KOPT-K1 (cell line): ENCODE data around the gene CNEP1R1.
"Not testable (repeated sequence)": the region's sequence is repeated elsewhere in the genome, so short reads cannot be mapped to it uniquely, and the experiment has no call there.

ENCODE experiments used
- H3K27ac ChIP-seq: fragments of 200-600 bp; sonication (generic); 2 replicates; pipeline ENCODE4 v1.5.1; 2016; ENCODE audit warnings: antibody characterized with exemption, mild to moderate bottlenecking, low read depth, low read length; ENCODE audit not compliant: poor library complexity, severe bottlenecking
- H3K36me3 ChIP-seq: fragments of 200-600 bp; sonication (generic); 2 replicates; pipeline ENCODE4 v1.5.1; 2017; ENCODE audit warnings: antibody characterized with exemption, mild to moderate bottlenecking, low read length, moderate library complexity; ENCODE audit not compliant: insufficient read depth
- H3K9me3 ChIP-seq: fragments of 200-600 bp; sonication (generic); 2 replicates; pipeline ENCODE4 v1.5.1; 2017; ENCODE audit warnings: antibody characterized with exemption, low read length, mild to moderate bottlenecking; ENCODE audit not compliant: insufficient read depth, poor library complexity, severe bottlenecking

CNEP1R1 gene

DNA sequence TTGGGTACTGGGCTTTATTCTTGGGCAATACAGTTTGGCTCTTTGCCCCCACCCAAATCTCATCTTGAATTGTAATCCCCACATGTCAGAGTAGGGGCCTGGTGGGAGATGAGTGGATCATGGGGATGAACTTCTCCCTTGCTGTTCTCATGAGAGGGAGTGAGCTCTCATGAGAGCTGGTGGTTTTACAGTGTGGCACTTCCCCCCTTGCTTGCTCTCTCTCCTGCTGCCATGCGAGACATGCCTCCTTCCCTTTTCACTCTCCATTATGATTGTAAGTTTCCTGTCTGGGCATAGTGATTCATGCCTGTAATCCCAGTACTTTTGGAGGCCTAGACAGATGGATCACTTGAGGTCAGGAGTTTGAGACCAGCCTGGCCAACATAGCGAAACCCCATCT, 18.1 kb upstream of the CNEP1R1 start:
- Histone ChIP-seq H3K27ac (no peak overlapping the region), H3K36me3 (no peaks in the 10 kb centered on the region), H3K9me3 (peaks cover 6% of the 10 kb centered on the region)

DNA sequence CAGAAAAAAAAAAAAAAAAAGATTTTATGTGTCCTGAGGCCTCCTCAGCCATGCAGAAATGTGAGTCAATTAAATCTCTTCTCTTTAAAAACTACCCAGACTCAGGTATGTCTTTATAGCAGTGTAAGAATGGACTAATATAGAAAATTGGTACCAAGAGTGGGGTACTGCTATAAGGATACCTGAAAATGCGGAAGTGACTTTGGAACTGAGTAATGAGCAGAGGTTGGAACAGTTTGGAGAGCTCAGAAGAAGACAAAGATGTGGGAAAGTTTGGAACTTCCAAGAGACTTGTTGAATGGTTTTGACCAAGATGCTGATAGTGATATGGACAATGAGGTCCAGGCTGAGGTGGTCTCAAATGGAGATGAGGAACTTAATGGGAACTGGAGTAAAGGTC, 17.3 kb upstream of the CNEP1R1 start:
- no peaks in the 10 kb centered on the region for H3K36me3 ChIP-seq
- peaks cover 6% of the 10 kb centered on the region for H3K9me3 ChIP-seq
- no peak overlapping the region for H3K27ac ChIP-seq

DNA sequence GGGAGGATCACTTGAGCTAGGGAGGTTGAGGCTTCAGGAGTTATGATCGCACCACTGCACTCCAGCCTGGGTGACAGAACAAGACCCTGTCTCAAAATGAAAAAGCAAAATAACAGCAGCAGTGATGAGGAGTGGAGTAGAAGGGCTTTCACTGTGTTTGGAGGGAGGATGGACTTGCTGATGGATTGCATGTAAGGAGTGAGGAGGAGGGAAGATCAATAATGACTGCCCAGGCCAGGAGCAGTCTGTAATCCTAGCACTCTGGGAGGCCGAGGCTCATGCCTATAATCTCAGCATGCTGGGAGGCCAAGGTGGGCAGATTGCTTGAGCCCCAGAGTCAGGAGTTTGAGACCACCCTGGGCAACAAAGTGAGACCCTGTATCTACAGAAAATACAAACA, 14.8 kb upstream of the CNEP1R1 start:
- Histone ChIP-seq H3K27ac (no peak overlapping the region), H3K9me3 (peaks cover 6% of the 10 kb centered on the region), H3K36me3 (no peaks in the 10 kb centered on the region)

DNA sequence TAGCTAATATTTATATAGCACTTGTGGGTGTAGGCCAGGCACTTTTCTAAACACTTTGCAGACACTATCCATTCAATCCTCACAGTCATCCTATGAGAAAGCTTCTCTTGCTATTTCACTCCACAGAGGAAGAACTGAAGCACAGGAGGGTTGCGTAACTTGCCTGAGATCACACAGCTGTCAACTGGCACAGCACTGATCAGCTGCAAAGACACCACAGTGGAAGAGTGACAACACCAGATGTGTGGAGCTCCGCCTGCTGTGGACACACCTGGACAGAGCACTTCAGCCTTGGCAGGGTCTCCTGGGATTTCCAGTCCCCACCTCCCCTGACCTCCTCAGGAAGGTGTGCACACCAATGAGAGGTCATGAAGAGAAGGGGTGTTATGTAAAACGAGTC, 13.3 kb upstream of the CNEP1R1 start:
- Histone ChIP-seq H3K36me3 (no peaks in the 10 kb centered on the region), H3K9me3 (peaks cover 6% of the 10 kb centered on the region), H3K27ac (no peak overlapping the region)

DNA sequence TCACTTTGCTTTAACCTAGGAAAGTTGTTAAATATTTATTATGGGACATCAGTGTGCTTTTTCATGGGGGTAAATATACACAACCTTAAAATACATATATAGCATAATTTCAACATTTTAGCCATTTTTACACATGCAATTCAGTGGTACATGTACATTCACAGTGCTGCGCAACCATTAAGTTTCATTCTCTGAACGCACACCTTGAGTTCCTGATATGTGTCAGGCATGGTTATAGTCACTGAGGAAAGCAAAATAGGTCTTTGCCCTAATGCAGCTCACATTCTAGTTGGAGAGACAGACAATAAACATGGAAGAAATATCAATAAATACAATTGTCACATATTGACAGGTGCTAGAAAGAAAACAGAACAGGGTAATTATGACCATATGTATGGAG, 12.8 kb upstream of the CNEP1R1 start:
- Histone ChIP-seq H3K27ac (no peak overlapping the region), H3K9me3 (peaks cover 6% of the 10 kb centered on the region), H3K36me3 (no peaks in the 10 kb centered on the region)

DNA sequence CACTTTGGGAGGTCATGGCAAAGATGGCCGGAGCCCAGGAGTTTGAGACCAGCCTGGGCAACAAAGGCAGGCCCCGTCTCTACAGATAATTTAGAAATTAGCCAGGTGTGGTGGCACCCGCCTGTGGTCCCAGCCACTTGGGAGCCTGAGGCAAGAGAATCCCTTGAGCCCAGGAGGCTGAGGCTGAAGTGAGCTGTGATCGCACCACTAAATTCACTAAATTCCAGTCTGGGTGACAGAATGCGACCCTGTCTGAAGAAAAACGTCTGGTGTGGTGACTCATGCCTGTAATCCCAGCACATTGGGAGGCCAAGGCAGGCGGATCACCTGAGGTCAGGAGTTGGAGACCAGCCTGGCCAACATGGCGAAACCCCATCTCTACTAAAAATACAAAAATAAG, 10.8 kb upstream of the CNEP1R1 start:
- H3K9me3 ChIP-seq, H3K36me3 ChIP-seq, H3K27ac ChIP-seq: not testable (repeated sequence)

DNA sequence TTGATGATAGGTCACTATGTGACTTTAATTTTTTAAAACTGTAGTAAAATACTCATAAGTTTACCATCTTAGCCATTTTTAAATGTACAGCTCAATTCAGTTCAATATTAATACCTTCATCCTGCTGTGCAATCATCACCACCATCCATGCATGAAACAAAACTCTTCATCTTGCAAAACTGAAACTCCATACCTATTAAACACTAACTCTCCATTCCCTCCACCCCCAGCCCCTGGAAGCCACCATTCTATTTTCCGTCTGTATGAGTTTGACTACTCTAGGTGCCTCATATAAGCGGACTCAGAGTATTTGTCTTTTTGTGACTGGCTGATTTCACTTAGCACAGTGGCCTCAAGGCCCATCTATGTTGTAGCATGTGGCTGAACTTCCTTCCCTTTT, 9.4 kb upstream of the CNEP1R1 start:
- H3K9me3 ChIP-seq, result no peaks in the 10 kb centered on the region
- H3K36me3 ChIP-seq, result no peaks in the 10 kb centered on the region
- H3K27ac ChIP-seq, result no peak overlapping the region

DNA sequence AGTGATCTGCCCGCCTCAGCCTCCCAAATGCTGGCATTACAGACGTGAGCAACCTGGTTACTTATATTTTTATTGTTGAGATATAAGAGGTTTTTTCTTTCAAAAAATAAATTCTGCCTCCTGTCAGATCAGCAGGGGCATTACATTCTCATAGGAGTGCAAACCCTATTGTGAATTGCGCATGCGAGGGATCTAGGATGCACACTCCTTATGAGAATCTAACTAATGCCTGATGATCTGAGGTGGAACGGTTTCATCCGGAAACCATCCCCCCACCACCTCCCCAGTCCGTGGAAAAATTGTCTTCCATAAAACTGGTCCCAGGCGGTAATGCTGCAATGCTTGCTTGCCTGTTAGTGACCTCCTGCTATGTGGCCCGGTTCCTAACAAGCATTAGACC, 7.5 kb upstream of the CNEP1R1 start:
- Histone ChIP-seq H3K36me3 (no peaks in the 10 kb centered on the region), H3K9me3 (no peaks in the 10 kb centered on the region), H3K27ac (no peak overlapping the region)

DNA sequence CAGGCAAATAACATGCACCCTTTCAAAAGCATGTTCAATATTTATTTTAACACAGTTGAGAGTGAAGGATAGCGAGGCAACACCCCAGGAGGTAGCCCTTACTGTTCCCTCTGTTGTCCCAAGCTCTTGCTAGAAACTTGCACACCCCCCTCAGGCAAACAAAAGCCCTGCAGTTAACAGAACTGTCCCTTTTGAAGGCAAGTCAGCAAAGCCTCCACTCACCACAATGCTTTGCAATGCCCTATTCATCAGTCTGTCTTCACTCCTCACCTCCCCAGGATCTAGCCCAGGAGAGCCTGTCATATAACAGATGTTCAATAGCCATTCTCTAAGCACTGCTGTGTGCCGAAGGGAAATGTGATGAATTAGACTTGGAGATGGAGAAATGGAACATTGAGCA, 3.5 kb upstream of the CNEP1R1 start:
- Histone ChIP-seq H3K27ac (no peak overlapping the region), H3K36me3 (no peaks in the 10 kb centered on the region), H3K9me3 (no peaks in the 10 kb centered on the region)

DNA sequence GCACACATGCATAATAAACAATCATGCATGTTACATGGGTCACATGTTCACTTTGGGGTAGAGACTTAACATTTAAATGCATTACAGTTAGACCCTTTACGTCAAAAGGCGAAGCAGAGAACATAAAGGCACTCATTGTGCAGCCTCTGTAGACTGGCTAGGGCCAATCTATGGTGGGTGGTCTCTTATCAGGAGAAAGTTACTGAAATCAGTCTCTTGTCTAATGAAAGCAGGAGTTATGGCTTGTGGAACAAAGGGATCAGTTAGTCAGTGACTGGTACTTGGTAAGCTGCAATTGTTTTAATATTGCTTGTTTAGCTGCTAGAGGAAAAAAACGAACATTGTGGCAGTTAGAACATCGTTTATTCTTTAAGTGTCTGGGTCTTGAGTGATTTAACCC, 1.4 kb upstream of the CNEP1R1 start:
- peaks cover 6% of the 10 kb centered on the region for H3K36me3 ChIP-seq
- no peaks in the 10 kb centered on the region for H3K9me3 ChIP-seq
- no peak overlapping the region for H3K27ac ChIP-seq

DNA sequence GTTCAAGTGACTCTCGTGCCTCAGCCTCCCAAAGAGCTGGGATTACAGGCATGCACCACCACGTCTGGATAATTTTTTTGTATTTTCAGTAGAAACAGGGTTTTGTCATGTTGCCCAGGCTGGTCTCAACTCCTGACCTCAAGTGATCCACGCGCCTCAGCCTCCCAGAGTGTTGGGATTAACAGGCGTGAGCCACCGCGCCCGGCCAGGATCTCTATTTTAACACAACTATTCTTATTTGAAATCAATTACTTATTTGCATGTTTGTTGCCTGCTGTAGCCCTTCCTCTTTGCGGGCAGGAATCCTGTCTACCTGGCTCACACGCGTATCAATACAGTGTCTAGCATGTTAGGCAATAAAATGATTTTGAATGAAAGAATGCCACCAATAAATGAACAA, 818 bp upstream of the CNEP1R1 start:
- H3K27ac ChIP-seq, result no peak overlapping the region
- peaks cover 11% of the 10 kb centered on the region for H3K36me3 ChIP-seq
- no peaks in the 10 kb centered on the region for H3K9me3 ChIP-seq

DNA sequence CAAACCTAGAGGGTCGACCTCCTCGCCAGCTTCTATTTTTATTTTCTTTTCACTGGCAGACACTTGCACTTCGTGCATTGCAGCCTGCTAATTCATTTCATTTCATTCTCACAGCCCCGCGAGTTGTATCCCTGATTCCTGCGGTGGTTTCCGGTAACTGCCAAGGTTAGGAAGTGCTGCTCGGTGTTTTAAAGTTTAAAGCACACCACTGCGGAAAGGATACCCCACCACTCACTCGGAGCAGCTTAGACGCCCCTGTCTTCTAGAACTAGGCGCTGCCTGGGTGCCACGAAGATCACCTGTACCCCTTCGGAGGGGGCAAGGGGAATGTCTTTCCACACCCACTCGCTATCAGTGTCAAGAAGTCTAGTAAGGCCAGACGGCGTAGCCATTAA, 509 bp downstream of the CNEP1R1 start:
- H3K9me3 ChIP-seq, result no peaks in the 10 kb centered on the region
- H3K27ac ChIP-seq, result peak overlapping the region; percentile 67
- H3K36me3 ChIP-seq, result peaks cover 24% of the 10 kb centered on the region

DNA sequence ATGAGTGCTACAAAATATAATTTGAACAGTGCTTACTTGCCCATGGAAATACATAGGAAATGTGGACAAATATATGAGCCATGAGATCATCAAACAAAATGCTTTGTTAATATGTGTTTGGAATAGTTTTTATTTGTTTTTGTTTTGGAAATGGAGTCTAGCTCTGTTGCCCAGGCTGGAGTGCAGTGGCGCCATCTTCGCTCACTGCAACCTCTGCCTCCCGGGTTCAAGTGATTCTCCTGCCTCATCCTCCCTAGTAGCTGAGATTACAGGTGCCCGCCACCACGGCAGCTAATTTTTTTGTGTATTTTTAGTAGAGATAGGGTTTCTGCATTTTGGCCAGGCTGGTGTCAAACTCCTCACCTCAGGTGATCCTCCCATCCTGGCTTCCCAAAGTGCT, 2.8 kb downstream of the CNEP1R1 start:
- Histone ChIP-seq H3K9me3 (no peaks in the 10 kb centered on the region), H3K27ac (no peak overlapping the region), H3K36me3 (peaks cover 47% of the 10 kb centered on the region)

DNA sequence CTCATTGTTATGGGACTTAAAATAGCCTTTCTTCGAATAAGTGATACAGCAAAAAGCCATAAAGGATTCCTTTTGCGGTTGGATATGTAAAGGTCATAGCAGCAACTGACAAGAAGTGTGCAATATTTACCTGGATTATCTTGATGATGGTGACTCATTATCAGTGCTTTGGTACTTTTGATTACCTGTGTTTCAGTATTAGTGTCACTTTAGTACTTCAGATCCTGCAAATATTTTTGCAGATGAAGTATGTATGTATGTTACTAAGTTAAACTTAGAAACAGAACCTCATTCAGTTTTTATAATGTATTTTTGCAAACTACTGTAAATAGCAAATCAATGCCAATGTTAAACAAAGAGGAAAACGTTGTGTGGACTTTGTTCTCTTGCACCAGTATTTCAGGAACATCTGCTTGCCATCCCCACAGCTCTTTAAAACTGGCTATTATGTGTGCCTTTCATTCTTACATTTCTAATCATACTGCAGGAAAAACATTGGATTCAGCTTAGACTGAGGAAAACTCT, 10.5 kb downstream of the CNEP1R1 start:
- Histone ChIP-seq H3K36me3 (peaks cover 70% of the 10 kb centered on the region), H3K9me3 (no peaks in the 10 kb centered on the region), H3K27ac (no peak overlapping the region)

DNA sequence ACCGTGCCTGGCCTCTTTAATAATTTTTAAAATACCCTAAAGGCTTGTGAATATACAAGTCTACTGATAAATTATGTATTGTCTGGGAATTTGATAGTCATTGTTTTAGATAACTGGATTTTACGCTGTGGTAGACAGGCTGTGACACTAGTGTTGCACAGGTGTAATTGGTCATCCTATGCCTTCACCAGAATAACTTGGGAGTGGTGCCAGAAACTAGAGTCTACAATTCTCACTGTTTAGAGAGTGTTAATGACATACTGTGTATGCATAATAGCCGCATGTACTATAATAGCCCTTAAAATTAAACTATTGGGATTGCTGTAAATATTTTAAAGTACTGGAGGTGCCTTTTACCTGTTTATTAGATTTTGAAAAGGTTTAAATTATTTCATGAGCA, 11.4 kb downstream of the CNEP1R1 start:
- Histone ChIP-seq H3K27ac (no peak overlapping the region), H3K36me3 (peaks cover 61% of the 10 kb centered on the region), H3K9me3 (no peaks in the 10 kb centered on the region)

DNA sequence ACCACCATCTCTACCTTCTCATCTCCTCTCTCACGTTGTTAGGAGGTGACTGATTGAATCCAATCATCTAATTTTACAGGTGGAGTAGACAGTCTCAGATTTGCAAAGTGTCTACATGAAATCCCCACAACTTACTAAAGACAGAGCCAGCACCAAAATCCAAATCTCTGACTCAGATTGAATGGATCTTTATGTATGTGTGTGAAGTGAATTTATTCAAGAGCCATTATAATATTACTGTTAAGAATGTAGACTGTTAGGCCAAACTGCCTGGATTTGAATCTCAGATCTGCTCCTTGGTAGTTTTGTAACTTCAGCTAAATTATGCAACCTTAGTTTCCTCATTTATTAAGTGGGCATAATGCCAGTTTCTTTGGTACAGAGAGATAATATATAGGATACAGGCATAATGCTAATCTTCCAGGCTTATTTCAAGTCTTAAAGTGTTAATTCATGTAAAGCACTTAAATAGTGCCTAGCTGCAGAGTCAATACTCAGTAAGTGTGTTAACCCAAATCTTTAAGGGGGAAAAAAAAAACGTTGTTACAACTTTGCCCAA, 12.7 kb downstream of the CNEP1R1 start:
- Histone ChIP-seq H3K36me3 (peaks cover 47% of the 10 kb centered on the region), H3K9me3 (no peaks in the 10 kb centered on the region), H3K27ac (no peak overlapping the region)
